Testis (tissue), 3 donors: ENCODE results near the gene PLCH2. TPM values are rescaled to one million over a fixed set of nuclear protein-coding genes. Genes with fewer than 3 reads are reported as not detected.

Experiments used
- DNase-seq: peaks from one replicate; pipeline ENCODE4 v3.0.0-alpha.2; 2019
- H3K27ac ChIP-seq, 2 donors: fragments of 200-600 bp; sonication (generic); one replicate each; pipeline ENCODE4 v1.5.1; 2019
- H3K27me3 ChIP-seq: fragments of 200-600 bp; sonication (generic); one replicate; pipeline ENCODE4 v1.5.1; 2019
- H3K36me3 ChIP-seq: fragments of 200-600 bp; sonication (generic); one replicate; pipeline ENCODE4 v1.5.1; 2017; ENCODE audit warnings: low read depth; ENCODE audit errors: missing control alignments
- H3K4me1 ChIP-seq: fragments of 200-600 bp; sonication (generic); one replicate; pipeline ENCODE4 v1.5.1; 2019
- H3K4me3 ChIP-seq, 2 donors: fragments of 200-600 bp; sonication (generic); one replicate each; pipeline ENCODE4 v1.5.1; 2017 to 2019
- H3K9me3 ChIP-seq: fragments of 200-600 bp; sonication (generic); one replicate; pipeline ENCODE4 v1.5.1; 2017
- POLR2A ChIP-seq: fragments of 450-650 bp; IDR thresholded peaks from one replicate; pipeline ENCODE4 v1.6.1; 2017; ENCODE audit warnings: antibody characterized with exemption, mild to moderate bottlenecking, moderate library complexity
- WGBS, 2 donors: methylation state at CpG; one replicate each; pipeline ENCODE4 v1.1.5; 2018; 5-methylcytosine and 5-hydroxymethylcytosine counted together
- intact Hi-C: fragments of 100-400 bp; cut with DNase I; formaldehyde crosslinking; loops from one replicate; pipeline ENCODE4 v1.15.1; 2023; ENCODE audit warnings: low total_unique reads
- polyA plus RNA-seq: library from polyadenylated mRNA; stranded (reverse); fragments of 350-450 nt; fragmentation: Illumina TruSeq; extraction: RNeasy Lipid Tissue Mini Kit (QIAGEN cat#74804); gene quantifications from one replicate; pipeline ENCODE4 v1.2.3, GENCODE V29; 2014; ENCODE audit warnings: low read depth, low replicate concordance; ENCODE audit not compliant: insufficient read depth
- total RNA-seq, 2 donors: library from RNA; depleted of rRNA; stranded (reverse); fragments of >200 nt; gene quantifications; one replicate each; pipeline ENCODE4 v1.2.3, GENCODE V29; 2016
- TF ChIP-seq, protein P1 (sequence below), 3 experiments: fragments of 450-650 bp in 2 of 3; fragments of 200-600 bp in 1 of 3; sonication (generic) in 1 of 3; IDR thresholded peaks; one replicate each; pipeline ENCODE4 v1.5.1; 2016 to 2019; ENCODE audit warnings: antibody characterized with exemption in 3 of 3, mild to moderate bottlenecking in 2 of 3, moderate library complexity in 1 of 3

Gene PLCH2
- total and polyA plus RNA-seq, 3 donors from 2014 or later: 2.7 to 6.5 (median 5.7) TPM

- intact Hi-C loops: no loop called here
- Histone ChIP-seq H3K4me1 (no peaks in the 10 kb centered on the region), H3K27me3 (no peaks in the 10 kb centered on the region), H3K27ac (no peak overlapping the region), H3K9me3 (no peaks in the 10 kb centered on the region), H3K36me3 (no peaks in the 10 kb centered on the region), H3K4me3 (no peak overlapping the region)
- 93% methylated on average over 25 to 28 of the region's 28 CpGs for WGBS, 2 donors
- TF ChIP-seq, protein P1, sequence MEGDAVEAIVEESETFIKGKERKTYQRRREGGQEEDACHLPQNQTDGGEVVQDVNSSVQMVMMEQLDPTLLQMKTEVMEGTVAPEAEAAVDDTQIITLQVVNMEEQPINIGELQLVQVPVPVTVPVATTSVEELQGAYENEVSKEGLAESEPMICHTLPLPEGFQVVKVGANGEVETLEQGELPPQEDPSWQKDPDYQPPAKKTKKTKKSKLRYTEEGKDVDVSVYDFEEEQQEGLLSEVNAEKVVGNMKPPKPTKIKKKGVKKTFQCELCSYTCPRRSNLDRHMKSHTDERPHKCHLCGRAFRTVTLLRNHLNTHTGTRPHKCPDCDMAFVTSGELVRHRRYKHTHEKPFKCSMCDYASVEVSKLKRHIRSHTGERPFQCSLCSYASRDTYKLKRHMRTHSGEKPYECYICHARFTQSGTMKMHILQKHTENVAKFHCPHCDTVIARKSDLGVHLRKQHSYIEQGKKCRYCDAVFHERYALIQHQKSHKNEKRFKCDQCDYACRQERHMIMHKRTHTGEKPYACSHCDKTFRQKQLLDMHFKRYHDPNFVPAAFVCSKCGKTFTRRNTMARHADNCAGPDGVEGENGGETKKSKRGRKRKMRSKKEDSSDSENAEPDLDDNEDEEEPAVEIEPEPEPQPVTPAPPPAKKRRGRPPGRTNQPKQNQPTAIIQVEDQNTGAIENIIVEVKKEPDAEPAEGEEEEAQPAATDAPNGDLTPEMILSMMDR (IDR thresholded peaks at IDR 0.05): no peak
- no peak for TF ChIP-seq POLR2A
- DNase-seq: no peak
These were observed 20.1 kb downstream of the PLCH2 start for GRCh38 chr1:2496087-2496622.

- no peak for TF ChIP-seq POLR2A
- TF ChIP-seq, protein P1 (IDR thresholded peaks at IDR 0.05): no peak
- H3K27me3 ChIP-seq: no peaks in the 10 kb centered on the region
- DNase-seq: no peak
- H3K9me3 ChIP-seq: no peaks in the 10 kb centered on the region
- H3K4me3 ChIP-seq: no peak overlapping the region
- H3K27ac ChIP-seq: no peak overlapping the region
- no peaks in the 10 kb centered on the region for H3K4me1 ChIP-seq
- no peaks in the 10 kb centered on the region for H3K36me3 ChIP-seq
- intact Hi-C loops: no loop called here
- 92 to 97% methylated on average over 10 to 26 of the region's 26 CpGs for WGBS, 2 donors
These were observed 20.7 kb downstream of the PLCH2 start for GRCh38 chr1:2496746-2497145.

DNA sequence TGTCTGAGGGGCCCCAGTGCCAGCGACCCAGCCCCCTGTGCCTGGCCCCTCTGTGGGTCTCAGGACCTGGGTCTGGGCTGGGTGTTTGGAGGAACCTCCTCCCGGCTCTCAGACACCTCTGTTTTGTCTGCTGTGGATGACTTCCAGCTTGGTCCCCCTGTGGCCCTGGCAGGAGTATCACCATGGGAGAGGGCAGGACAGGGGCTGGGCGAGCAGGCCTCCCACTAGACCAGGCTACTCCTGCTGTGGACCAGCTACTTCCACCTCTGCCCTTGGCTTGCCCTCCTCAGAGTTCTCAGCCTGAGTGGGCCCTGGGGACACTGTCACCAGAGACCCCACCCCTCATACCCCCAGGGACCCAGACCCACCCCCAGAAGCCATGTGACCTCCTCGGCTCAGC lies 21.8 kb downstream of the PLCH2 start:
- no peak for DNase-seq
- TF ChIP-seq POLR2A: no peak
- TF ChIP-seq, protein P1 (IDR thresholded peaks at IDR 0.05): no peak
- no peaks in the 10 kb centered on the region for H3K9me3 ChIP-seq
- intact Hi-C loops: no loop called here
- 70 to 92% methylated on average over 3 to 4 of the region's 4 CpGs for WGBS, 2 donors
- no peak overlapping the region for H3K27ac ChIP-seq
- no peak overlapping the region for H3K4me3 ChIP-seq
- H3K4me1 ChIP-seq: no peaks in the 10 kb centered on the region
- no peaks in the 10 kb centered on the region for H3K36me3 ChIP-seq
- no peaks in the 10 kb centered on the region for H3K27me3 ChIP-seq

- intact Hi-C loops: no loop called here
- Histone ChIP-seq H3K4me3 (no peak overlapping the region), H3K27me3 (no peaks in the 10 kb centered on the region), H3K27ac (no peak overlapping the region), H3K9me3 (no peaks in the 10 kb centered on the region), H3K36me3 (no peaks in the 10 kb centered on the region), H3K4me1 (no peaks in the 10 kb centered on the region)
- TF ChIP-seq POLR2A: no peak
- TF ChIP-seq, protein P1 (IDR thresholded peaks at IDR 0.05): no peak
- no peak for DNase-seq
- WGBS, 2 donors: 82 to 93% methylated on average over 8 to 17 of the region's 19 CpGs
These were observed 22.6 kb downstream of the PLCH2 start for GRCh38 chr1:2498648-2499047.

GRCh38 chr1:2499260-2499659 lies 23.2 kb downstream of the PLCH2 start:
- H3K27me3 ChIP-seq: no peaks in the 10 kb centered on the region
- intact Hi-C loops: no loop called here
- no peaks in the 10 kb centered on the region for H3K9me3 ChIP-seq
- H3K36me3 ChIP-seq: no peaks in the 10 kb centered on the region
- H3K4me3 ChIP-seq: no peak overlapping the region
- WGBS, 2 donors: 45 to 73% methylated on average over 2 to 4 of the region's 4 CpGs
- no peaks in the 10 kb centered on the region for H3K4me1 ChIP-seq
- H3K27ac ChIP-seq: no peak overlapping the region
- TF ChIP-seq POLR2A: no peak
- TF ChIP-seq, protein P1 (IDR thresholded peaks at IDR 0.05): no peak
- DNase-seq: no peak
